Activated CD8-positive, alpha-beta T cell treated with anti-CD3 and anti-CD28 coated beads, Interleukin-2, amount 10 ng/mL, durations not matched to agents 7 days and 5 days (primary cell): ENCODE data around the gene SSC5D. TPM values are rescaled to one million over a fixed set of nuclear protein-coding genes. Genes with fewer than 3 reads are reported as not detected.

Experiments used
- ATAC-seq: fragments of 150-1000 bp; cut with Tn5 transposase; one replicate; pipeline ENCODE4 v1.10.0; 2021; ENCODE audit warnings: moderate library complexity
- CTCF ChIA-PET: fragments of 350-600 bp; sonication (Branson Sonifier 250); formaldehyde crosslinking; loops from one replicate; lab custom pipeline; 2021; ENCODE audit warnings: antibody characterized with exemption; lab: Charles Lee
- POLR2A ChIA-PET: fragments of 350-600 bp; sonication (Branson Sonifier 250); formaldehyde crosslinking; loops from one replicate; lab custom pipeline; 2021; ENCODE audit warnings: antibody characterized with exemption; lab: Charles Lee
- DNase-seq: peaks from one replicate; pipeline ENCODE4 v3.0.0-alpha.2; 2020
- H3K27ac Mint-ChIP-seq: one replicate; pipeline ENCODE4 v1.8.0; 2021; ENCODE audit warnings: mild to moderate bottlenecking, mixed read lengths
- H3K27me3 Mint-ChIP-seq: one replicate; pipeline ENCODE4 v1.8.0; 2021; ENCODE audit warnings: low read depth, mixed read lengths
- H3K36me3 Mint-ChIP-seq: one replicate; pipeline ENCODE4 v1.8.0; 2021; ENCODE audit warnings: low read depth, mixed read lengths
- H3K4me1 Mint-ChIP-seq: one replicate; pipeline ENCODE4 v1.8.0; 2021; ENCODE audit warnings: low read depth, mixed read lengths
- H3K4me3 Mint-ChIP-seq: one replicate; pipeline ENCODE4 v1.8.0; 2021; ENCODE audit warnings: mild to moderate bottlenecking, mixed read lengths
- H3K9me3 Mint-ChIP-seq: one replicate; pipeline ENCODE4 v1.8.0; 2022; ENCODE audit warnings: mixed read lengths; ENCODE audit not compliant: insufficient read depth
- total RNA-seq, 2 experiments: library from RNA; stranded (reverse); gene quantifications; one replicate each; pipeline ENCODE4 v1.2.3, GENCODE V29; 2021

The SSC5D gene
- total RNA-seq, 2 experiments from 2014 or later = 0.50 to 0.55 TPM

GRCh38 chr19:55567708-55568328 is 79.6 kb downstream of the SSC5D start:
- ChIA-PET CTCF (no interaction called here), POLR2A (no interaction called here)
- Mint-ChIP-seq H3K4me1 (no peaks in the 10 kb centered on the region), H3K4me3 (no peak overlapping the region), H3K9me3 (no peaks in the 10 kb centered on the region), H3K27ac (no peak overlapping the region), H3K36me3 (no peaks in the 10 kb centered on the region), H3K27me3 (peaks cover 2% of the 10 kb centered on the region)
- ATAC-seq = no peak
- DNase-seq = no peak

Other genes starting within 250 kb of the SSC5D start
- 100 to 1,000 TPM; 256 to 265 TPM for gene PPP6R1, start 229.4 kb upstream of the SSC5D start, total RNA-seq
- gene HSPBP1, start 208.3 kb upstream of the SSC5D start, total RNA-seq = 10 to 100 TPM; 31.1 to 32.7 TPM
- gene BRSK1, start 204.4 kb upstream of the SSC5D start, total RNA-seq = 1 to 10 TPM; 7.3 to 7.5 TPM
- under 1 TPM in 1 of 2 experiments, not detected in 1; 0.26 TPM for gene TMEM150B, start 163.1 kb upstream of the SSC5D start, total RNA-seq
- gene KMT5C, start 148.6 kb upstream of the SSC5D start, total RNA-seq = 10 to 100 TPM; 21.9 to 26.7 TPM
- gene COX6B2, start 133.7 kb upstream of the SSC5D start, total RNA-seq = under 1 TPM in 1 of 2 experiments, not detected in 1; 0.34 TPM
- gene GARIN5B, start 125.2 kb upstream of the SSC5D start, total RNA-seq = not detected
- gene IL11, start 118.0 kb upstream of the SSC5D start, total RNA-seq = under 1 TPM; 0.26 to 0.34 TPM
- gene TMEM190, start 111.6 kb upstream of the SSC5D start, total RNA-seq = not detected
- gene TMEM238, start 104.1 kb upstream of the SSC5D start, total RNA-seq = 10 to 100 TPM; 23.6 to 26.7 TPM
- gene RPL28, start 102.5 kb upstream of the SSC5D start, total RNA-seq = 1,000 to 10,000 TPM; 2,948 to 3,082 TPM
- 100 to 1,000 TPM; 333 to 353 TPM for gene UBE2S, start 80.6 kb upstream of the SSC5D start, total RNA-seq
- gene SHISA7, start 45.1 kb upstream of the SSC5D start, total RNA-seq = not detected
- gene ISOC2, start 26.8 kb upstream of the SSC5D start, total RNA-seq = 10 to 100 TPM; 31.9 to 32.1 TPM
- not detected for gene C19orf85, start 23.7 kb upstream of the SSC5D start, total RNA-seq
- gene ZNF628, start 11.8 kb upstream of the SSC5D start, total RNA-seq = 10 to 100 TPM; 10.2 to 11.6 TPM
- 10 to 100 TPM; 16.2 to 16.4 TPM for gene NAT14, start 3.2 kb upstream of the SSC5D start, total RNA-seq
- not detected for gene SBK2, start 48.7 kb downstream of the SSC5D start, total RNA-seq
- not detected for gene SBK3, start 57.1 kb downstream of the SSC5D start, total RNA-seq
- 1 to 10 TPM; 5.6 to 6.2 TPM for gene ZNF579, start 92.4 kb downstream of the SSC5D start, total RNA-seq
- gene FIZ1, start 111.1 kb downstream of the SSC5D start, total RNA-seq = 10 to 100 TPM; 13.6 to 13.7 TPM
- gene ZNF524, start 111.9 kb downstream of the SSC5D start, total RNA-seq = 10 to 100 TPM; 21.9 to 25.2 TPM
- 10 to 100 TPM; 14.8 to 15.8 TPM for gene ZNF865, start 117.2 kb downstream of the SSC5D start, total RNA-seq
- gene ZNF784, start 136.1 kb downstream of the SSC5D start, total RNA-seq = 1 to 10 TPM; 5.2 to 5.3 TPM
- gene ZNF580, start 152.6 kb downstream of the SSC5D start, total RNA-seq = 10 to 100 TPM; 30.2 to 32.1 TPM
- 10 to 100 TPM; 22.7 to 24.4 TPM for gene ZNF581, start 155.2 kb downstream of the SSC5D start, total RNA-seq
- gene CCDC106, start 159.8 kb downstream of the SSC5D start, total RNA-seq = 1 to 10 TPM; 8.7 to 9.4 TPM
- 100 to 1,000 TPM; 296 to 321 TPM for gene U2AF2, start 166.6 kb downstream of the SSC5D start, total RNA-seq
- gene EPN1, start 186.8 kb downstream of the SSC5D start, total RNA-seq = 10 to 100 TPM; 63.6 to 67.0 TPM
- gene NLRP9, start 250.0 kb downstream of the SSC5D start, total RNA-seq = not detected